SHP77 (cell line): ENCODE measurements around the gene WFDC6.

Experiments
- DNase-seq, 2 experiments: peaks; one replicate each; lab custom pipeline; 2025; lab: John Stamatoyannopoulos, UW

WFDC6 gene

DNA sequence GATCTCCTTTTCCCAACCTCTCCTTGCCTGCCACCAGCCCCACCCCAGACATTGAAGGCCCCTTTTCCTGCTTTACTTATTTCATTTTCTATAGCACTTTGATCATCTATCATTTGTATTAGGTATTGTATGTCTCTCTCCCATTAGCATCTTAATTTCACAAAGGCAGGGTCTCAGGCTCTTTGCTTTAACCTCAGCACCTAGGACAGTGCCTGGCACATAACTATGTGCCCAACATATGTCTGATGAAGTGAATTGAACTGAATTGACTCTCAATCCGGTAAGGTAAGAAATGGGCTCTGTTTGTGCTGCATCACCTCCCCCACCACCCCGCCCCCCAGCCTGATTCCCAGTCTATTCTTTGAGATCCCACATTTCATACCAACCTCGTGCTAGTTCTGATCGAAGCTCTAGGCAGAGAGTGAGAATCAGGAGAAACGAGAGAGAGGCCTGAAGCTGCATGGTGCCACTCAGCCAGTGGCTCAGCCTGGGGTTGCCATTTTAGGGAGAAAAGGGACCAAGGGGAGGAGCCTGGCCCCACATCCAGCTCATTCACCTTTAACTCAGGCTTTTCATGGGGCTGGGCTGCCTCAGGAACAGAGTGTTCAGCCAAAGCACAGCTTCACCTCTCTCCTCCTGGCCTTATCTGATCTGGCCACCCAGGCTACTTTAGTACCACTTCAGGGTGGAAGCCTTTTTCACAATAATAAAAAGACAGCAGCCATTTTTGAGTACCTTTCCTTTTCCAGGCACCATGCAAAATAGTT lies 24.0 kb downstream of the WFDC6 start, which contains the start of gene SPINT3:
Gene SPINT3 (minus strand): TSS at position 476 of the 767 bp plus-strand sequence. CDS start 14 bp downstream, at position 462.
- no peak for DNase-seq

GRCh38 chr20:45510242-45510862 lies 28.9 kb downstream of the WFDC6 start:
- DNase-seq = no peak

DNA sequence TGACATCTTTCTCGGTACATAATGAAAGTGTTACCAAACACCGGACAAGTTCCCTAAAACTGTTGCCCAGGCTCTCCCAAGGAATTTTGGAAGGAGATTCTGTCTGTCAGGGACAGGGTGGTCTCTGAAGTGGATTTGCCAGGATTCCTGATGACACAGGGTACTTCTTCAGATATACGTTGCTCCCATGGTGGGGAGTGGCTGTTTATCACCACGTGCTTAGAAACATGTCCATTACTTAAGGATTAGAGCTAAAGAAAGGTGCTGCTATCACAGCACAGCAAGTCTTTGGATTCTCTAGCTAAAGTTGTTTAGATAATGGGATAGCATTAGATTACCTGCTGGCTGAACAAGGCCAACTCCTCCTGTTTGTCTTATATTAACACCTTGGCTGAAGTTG lies 30.2 kb downstream of the WFDC6 start:
- DNase-seq = no peak

GRCh38 chr20:45508068-45508886 lies 31.0 kb downstream of the WFDC6 start:
- DNase-seq = no peak

DNA sequence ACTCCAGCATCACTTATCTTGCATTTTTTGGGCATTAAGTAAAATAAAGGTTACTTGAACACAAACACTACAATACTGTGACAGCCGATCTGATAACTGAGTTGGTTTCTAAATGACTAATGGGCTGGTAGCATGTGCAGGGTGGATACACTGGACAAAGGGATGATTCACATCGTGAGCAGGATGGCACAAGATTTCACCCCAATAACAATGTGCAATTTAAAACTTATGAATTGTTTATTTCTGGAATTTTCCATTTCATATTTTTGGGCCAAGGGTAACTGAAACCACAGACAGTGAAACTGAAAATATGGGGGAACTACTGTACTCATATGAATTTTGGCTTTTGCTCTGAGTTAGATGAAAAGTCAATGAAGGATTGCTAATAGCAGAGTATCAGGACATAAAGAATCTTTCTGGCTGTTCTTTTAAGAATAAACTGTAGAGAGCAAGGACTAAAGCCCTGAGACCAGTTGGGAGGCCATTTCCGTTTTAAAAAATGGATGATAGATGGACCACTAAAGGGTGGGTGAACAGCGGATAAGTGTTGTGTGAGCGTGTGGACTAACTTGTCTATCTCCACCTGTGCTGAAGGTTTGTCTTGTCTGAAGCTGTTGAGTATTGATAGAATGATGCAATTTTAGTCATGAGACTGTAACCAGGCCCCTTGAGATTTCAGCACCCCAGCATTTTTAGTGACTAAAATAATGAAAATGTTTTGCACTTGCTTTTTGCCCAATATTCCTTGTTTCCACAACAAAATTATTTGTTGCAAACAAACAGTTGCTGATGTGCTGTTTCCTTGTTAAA lies 32.1 kb downstream of the WFDC6 start:
- no peak for DNase-seq

GRCh38 chr20:45506398-45506797 lies 32.9 kb downstream of the WFDC6 start:
- no peak for DNase-seq

DNA sequence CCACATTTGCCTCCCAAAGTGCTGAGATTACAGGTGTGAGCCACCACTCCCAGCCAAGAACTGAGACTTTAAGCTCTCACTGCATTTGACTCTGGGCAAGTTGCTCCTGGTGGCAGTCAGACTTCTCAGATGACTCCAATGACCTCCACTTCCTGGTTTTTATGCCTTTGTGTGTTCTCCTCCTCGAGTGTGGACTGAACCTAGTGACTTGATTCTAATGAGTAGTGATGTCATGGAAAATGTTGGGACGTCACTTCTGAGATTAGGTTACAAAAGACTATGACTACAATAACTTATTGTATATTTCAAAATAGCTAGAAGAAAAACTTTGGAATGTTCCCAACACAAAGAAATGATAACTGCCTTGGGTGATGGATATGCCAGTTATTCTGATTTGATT lies 35.9 kb downstream of the WFDC6 start:
- DNase-seq = no peak

DNA sequence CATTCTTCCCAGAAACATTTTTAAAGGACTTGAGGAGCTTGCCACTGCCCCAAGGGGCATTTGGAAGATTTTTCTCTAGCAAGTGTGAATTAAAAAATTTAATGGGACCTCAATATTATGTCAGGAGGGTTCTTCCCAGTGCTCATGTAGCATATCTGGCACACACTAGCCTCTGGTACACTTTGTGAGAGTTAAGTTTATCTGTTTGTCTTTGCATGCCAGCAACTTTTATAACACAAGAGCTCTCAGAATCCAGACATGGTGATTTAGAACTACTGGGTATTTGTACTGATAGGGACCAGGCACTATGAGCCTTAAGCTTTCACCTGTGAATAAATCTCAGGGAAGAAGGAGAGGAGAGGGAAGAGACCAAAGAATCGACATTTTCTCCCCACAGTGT lies 36.7 kb downstream of the WFDC6 start:
- DNase-seq = no peak

DNA sequence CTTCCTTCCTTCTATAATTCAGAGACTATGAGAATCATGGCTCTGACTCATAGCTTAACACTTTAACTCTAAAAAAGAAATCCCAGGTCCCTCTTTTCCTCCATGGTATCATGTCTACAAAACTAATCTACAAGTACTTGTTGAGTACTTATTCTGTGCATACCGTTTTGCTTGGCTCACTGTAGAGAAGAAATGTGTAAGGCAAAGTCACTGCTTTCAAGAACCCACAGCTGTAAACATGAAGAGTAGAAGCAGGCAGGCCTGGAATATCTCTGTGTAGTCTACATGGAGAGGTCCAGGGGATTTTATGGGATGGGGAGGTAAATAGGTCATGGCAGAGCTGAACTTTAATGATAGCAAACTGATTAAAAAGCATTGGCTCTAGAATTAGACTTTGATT lies 37.7 kb downstream of the WFDC6 start:
- DNase-seq = no peak

DNA sequence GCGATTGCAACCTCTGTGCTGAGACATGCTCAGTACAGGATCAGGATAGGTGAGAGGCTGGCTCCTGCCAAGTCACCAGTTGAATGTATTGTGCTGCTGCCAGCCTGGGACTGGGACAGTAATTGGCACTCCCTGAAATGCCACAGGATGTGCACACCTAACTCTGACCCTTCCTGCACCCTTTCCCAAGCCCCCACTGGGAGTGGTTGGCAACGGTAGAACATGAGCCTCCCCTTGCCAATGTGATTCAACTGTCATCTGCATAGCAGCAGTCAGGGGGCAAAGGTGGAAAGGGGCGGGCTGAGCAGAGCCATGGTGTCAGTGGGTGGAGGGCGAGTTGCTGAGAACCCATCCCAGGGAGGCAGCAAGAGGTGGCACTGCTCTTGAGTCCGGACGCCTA lies 39.3 kb downstream of the WFDC6 start:
- DNase-seq = no peak

- no peak for DNase-seq
Measured at GRCh38 chr20:45497971-45498494, 41.2 kb downstream of the WFDC6 start.

GRCh38 chr20:45496166-45496565 lies 43.1 kb downstream of the WFDC6 start:
- DNase-seq = no peak

DNA sequence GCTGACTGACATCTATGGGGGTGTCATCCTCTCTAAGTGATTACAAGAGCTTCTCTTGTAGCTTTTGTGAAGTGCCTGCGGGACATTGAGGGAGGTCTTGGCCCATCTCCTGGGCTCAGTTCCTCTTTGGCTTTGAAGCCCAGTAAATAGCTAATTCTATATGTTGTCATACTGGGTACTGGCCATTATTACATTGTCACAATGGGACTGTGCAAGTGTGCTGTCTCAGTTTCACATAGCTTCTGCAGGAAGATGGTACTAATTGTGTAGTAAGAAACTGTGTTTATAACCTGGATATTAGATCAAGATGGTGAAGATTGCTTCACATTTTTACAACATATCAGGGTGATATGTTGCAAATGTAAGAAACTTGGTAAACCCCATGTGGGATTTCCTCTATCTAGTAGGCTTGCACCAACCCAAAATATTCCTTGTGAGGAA lies 43.8 kb downstream of the WFDC6 start:
- no peak for DNase-seq

GRCh38 chr20:45489083-45489531 lies 50.2 kb downstream of the WFDC6 start:
- DNase-seq = no peak

DNA sequence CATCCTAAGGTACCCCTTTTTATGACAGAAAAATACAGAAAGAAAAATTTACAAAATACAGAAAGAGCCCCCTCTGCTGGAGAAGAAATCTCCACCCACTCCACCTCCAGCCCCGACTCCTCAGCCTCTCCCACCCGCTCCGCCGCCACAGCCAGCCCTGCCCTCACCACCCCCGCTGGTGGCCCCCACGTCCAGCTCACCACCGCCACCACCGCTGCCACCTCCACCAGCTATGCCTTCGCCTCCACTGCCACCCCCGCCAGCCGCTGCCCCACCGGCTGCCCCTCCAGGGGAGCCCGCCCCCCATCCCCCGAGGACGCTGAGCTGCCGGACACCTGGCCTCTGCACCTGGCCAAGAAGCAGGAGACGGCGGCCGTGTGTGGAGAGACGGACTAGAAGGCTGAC lies 52.0 kb downstream of the WFDC6 start:
- DNase-seq = no peak

GRCh38 chr20:45485388-45485787 lies 53.9 kb downstream of the WFDC6 start:
- DNase-seq = no peak

DNA sequence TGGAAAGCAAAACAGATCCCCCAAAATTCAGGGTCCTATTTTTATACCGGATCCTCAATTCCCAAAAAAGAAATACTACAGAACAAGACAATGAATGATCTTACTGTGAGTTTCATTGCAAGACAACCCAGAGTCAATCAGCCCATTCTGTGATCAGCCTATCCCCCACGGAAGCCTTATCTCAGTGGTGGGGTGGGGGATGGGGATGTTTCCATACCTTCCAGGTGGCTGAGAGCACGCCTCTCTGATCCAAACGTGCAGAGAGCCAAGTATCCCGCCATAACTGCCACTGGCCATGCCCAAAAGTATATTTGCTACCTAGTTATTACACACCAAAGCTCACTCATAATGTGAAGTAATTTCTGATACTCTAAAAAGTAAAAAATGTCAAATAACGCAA lies 54.6 kb downstream of the WFDC6 start:
- no peak for DNase-seq
